Measurements from ENCODE around the gene CACNA2D4.

Gene CACNA2D4

DNA sequence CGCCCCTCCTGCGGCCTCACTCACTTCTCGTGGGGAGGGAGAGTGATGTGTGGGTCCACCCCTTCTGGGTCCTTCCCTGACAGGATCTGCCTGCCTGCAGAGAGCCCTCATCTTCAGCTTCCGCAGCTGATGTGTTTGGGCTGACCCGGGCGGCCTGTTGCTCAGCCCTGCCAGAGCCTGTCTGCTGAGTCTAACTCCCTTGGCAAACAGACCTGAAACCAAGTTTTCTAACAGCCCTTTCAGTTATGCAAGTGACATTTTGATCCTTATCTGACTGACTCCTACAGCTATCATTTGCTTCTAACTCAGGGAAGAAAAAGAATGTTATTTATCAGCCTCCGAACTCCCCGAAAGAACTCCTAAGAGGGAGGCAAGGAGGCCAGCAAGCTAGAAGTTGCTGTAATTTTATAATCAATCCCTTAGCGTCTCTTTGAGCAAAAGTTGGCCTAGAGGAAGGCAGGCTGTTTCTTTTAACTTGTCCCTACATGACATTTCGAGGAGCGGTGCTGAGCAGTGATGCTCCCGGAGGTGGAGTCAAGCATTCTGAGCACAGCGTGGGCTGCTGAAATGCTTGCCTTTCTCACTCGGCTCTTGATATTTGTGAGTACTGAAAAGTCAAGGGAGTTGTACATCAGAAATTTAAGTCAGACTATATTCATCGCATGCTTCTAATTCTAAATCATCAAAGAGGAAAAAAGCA, 31.5 kb upstream of the CACNA2D4 start:
- DNase-seq (ENCODE audit: low read depth in 1 of 2, low spot score in 1 of 2) = no peak
- no peak overlapping the region for H3K4me3 ChIP-seq (replicated peaks; ENCODE audit: insufficient read depth, low read length)
- TF ChIP-seq POLR2AphosphoS5 (IDR thresholded peaks at IDR 0.05; ENCODE audit: low read depth) = no peak
- TF ChIP-seq, protein P1, sequence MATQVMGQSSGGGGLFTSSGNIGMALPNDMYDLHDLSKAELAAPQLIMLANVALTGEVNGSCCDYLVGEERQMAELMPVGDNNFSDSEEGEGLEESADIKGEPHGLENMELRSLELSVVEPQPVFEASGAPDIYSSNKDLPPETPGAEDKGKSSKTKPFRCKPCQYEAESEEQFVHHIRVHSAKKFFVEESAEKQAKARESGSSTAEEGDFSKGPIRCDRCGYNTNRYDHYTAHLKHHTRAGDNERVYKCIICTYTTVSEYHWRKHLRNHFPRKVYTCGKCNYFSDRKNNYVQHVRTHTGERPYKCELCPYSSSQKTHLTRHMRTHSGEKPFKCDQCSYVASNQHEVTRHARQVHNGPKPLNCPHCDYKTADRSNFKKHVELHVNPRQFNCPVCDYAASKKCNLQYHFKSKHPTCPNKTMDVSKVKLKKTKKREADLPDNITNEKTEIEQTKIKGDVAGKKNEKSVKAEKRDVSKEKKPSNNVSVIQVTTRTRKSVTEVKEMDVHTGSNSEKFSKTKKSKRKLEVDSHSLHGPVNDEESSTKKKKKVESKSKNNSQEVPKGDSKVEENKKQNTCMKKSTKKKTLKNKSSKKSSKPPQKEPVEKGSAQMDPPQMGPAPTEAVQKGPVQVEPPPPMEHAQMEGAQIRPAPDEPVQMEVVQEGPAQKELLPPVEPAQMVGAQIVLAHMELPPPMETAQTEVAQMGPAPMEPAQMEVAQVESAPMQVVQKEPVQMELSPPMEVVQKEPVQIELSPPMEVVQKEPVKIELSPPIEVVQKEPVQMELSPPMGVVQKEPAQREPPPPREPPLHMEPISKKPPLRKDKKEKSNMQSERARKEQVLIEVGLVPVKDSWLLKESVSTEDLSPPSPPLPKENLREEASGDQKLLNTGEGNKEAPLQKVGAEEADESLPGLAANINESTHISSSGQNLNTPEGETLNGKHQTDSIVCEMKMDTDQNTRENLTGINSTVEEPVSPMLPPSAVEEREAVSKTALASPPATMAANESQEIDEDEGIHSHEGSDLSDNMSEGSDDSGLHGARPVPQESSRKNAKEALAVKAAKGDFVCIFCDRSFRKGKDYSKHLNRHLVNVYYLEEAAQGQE (IDR thresholded peaks at IDR 0.05; ENCODE audit: insufficient replicate concordance, low read depth) = no peak
- no peaks in the 10 kb centered on the region for H3K27me3 ChIP-seq (ENCODE audit: insufficient read depth, poor library complexity, severe bottlenecking)
- no peak overlapping the region for H3K27ac ChIP-seq (replicated peaks)

DNA sequence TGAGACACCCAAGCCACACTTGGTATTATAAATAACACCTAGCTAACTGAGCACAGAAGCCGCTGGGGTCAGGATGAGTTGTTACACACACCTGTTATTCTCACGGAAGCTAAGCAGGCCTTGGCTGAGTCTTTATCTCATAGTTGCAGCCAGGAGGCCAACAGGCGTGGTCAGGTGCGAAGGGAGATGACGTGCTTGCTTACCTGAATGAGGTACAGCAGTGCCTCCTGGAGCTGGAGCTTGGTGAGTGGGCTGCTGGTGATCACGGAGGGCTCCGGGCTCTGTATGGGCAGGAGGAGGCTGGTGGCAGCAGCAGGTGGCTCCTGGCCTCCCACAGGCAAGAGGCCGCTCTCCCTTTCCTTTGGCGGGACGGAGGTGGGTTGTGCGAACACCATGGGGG, 30.4 kb upstream of the CACNA2D4 start:
- no peak for DNase-seq (ENCODE audit: low read depth in 1 of 2, low spot score in 1 of 2)
- TF ChIP-seq SPI1 (IDR thresholded peaks at IDR 0.05; ENCODE audit: borderline replicate concordance, low read depth) (no peak), GABPA (IDR thresholded peaks at IDR 0.05; ENCODE audit: low read depth) (no peak), POLR2AphosphoS5 (IDR thresholded peaks at IDR 0.05; ENCODE audit: low read depth) (no peak)
- TF ChIP-seq, protein P1 (IDR thresholded peaks at IDR 0.05; ENCODE audit: insufficient replicate concordance, low read depth) = no peak
- TF ChIP-seq, protein P2, sequence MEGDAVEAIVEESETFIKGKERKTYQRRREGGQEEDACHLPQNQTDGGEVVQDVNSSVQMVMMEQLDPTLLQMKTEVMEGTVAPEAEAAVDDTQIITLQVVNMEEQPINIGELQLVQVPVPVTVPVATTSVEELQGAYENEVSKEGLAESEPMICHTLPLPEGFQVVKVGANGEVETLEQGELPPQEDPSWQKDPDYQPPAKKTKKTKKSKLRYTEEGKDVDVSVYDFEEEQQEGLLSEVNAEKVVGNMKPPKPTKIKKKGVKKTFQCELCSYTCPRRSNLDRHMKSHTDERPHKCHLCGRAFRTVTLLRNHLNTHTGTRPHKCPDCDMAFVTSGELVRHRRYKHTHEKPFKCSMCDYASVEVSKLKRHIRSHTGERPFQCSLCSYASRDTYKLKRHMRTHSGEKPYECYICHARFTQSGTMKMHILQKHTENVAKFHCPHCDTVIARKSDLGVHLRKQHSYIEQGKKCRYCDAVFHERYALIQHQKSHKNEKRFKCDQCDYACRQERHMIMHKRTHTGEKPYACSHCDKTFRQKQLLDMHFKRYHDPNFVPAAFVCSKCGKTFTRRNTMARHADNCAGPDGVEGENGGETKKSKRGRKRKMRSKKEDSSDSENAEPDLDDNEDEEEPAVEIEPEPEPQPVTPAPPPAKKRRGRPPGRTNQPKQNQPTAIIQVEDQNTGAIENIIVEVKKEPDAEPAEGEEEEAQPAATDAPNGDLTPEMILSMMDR (IDR thresholded peaks at IDR 0.05; ENCODE audit: insufficient read depth, low read length) = no peak
- no peak overlapping the region for H3K27ac ChIP-seq (replicated peaks)

DNA sequence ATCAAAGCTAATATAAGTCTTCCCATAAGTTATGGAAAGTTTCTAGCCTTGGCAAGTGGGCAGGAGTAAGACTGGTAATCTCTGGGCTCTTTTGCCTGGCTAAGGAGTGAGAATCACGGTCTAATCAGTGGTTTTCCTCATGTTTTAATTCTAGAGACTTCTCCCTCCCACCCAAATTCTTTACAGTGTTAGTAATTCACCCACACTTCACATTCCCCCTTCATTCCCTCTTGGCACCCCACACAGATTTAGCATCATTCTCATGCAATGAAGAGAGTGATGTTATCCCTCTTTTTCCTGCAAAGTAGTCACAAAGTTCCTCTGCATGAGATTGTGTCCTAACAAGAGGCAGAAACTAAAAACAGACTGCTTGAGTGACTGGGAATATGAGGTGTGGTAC, 28.6 kb upstream of the CACNA2D4 start:
- DNase-seq (ENCODE audit: low read depth in 1 of 2, low spot score in 1 of 2) = no peak
- H3K4me3 ChIP-seq (replicated peaks; ENCODE audit: insufficient read depth, low read length) = no peak overlapping the region
- no peak overlapping the region for H3K27ac ChIP-seq (replicated peaks)
- TF ChIP-seq, protein P2 (IDR thresholded peaks at IDR 0.05; ENCODE audit: insufficient read depth, low read length) = no peak
- TF ChIP-seq SPI1 (IDR thresholded peaks at IDR 0.05; ENCODE audit: borderline replicate concordance, low read depth) (no peak), POLR2AphosphoS5 (IDR thresholded peaks at IDR 0.05; ENCODE audit: low read depth) (no peak), GABPA (IDR thresholded peaks at IDR 0.05; ENCODE audit: low read depth) (no peak)
- TF ChIP-seq, protein P1 (IDR thresholded peaks at IDR 0.05; ENCODE audit: insufficient replicate concordance, low read depth) = no peak
- H3K27me3 ChIP-seq (ENCODE audit: insufficient read depth, poor library complexity, severe bottlenecking) = no peaks in the 10 kb centered on the region

More for the DNA sequence above, 30.4 kb upstream of the CACNA2D4 start:
- Histone ChIP-seq H3K27me3 (ENCODE audit: insufficient read depth, poor library complexity, severe bottlenecking) (no peaks in the 10 kb centered on the region), H3K4me3 (replicated peaks; ENCODE audit: insufficient read depth, low read length) (no peak overlapping the region)
